Endothelial cell of umbilical vein (primary cell): ENCODE data around the gene DHX35.

Source experiments
- EZH2 ChIP-seq: IDR thresholded peaks from 2 replicates; pipeline ENCODE4 v1.6.1; 2012; ENCODE audit warnings: borderline replicate concordance, low read depth, mild to moderate bottlenecking, moderate library complexity, low read length, inconsistent platforms; ENCODE audit not compliant: severe bottlenecking
- POLR2AphosphoS5 ChIP-seq: IDR thresholded peaks from 2 replicates; pipeline ENCODE4 v1.6.1; 2012; ENCODE audit warnings: low read depth, mild to moderate bottlenecking, control low read depth, low read length, moderate library complexity; ENCODE audit not compliant: insufficient read depth
- TF ChIP-seq, protein P1 (sequence below), 2 donors: IDR thresholded peaks; 1 replicate in 1 of 2; 2 replicates in 1 of 2; pipeline ENCODE4 v1.5.1; 2011; ENCODE audit warnings: low read length in 2 of 2, mild to moderate bottlenecking in 2 of 2, moderate library complexity in 2 of 2, control low read depth in 1 of 2, inconsistent platforms in 1 of 2, low read depth in 1 of 2; ENCODE audit not compliant: insufficient read depth in 1 of 2; ENCODE audit errors: extremely low read depth in 1 of 2
- TF ChIP-seq, protein P2 (sequence below): IDR thresholded peaks from 2 replicates; pipeline ENCODE4 v1.6.1; 2011; ENCODE audit not compliant: insufficient read depth, insufficient read length

DNA sequence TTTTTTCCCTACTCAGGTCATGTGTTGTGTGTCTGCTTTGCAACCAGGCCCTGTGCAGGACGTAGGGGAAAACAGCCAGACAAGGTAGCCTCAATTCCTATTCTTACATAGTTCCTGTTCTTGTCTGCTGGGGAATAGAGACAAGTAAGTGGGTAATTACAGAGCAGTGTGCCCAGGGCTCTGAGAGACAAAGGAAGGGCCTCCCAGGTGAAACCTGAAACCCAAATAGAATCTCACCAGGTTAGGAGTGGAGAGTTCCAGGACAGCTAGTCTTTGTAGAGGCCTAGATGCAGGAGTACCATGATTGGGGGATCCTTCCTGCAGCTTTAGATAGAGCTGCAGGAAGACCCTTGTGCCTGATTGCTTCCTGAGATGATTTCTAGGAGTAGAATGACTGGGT lies 48.4 kb downstream of the DHX35 start:
- TF ChIP-seq, protein P1, sequence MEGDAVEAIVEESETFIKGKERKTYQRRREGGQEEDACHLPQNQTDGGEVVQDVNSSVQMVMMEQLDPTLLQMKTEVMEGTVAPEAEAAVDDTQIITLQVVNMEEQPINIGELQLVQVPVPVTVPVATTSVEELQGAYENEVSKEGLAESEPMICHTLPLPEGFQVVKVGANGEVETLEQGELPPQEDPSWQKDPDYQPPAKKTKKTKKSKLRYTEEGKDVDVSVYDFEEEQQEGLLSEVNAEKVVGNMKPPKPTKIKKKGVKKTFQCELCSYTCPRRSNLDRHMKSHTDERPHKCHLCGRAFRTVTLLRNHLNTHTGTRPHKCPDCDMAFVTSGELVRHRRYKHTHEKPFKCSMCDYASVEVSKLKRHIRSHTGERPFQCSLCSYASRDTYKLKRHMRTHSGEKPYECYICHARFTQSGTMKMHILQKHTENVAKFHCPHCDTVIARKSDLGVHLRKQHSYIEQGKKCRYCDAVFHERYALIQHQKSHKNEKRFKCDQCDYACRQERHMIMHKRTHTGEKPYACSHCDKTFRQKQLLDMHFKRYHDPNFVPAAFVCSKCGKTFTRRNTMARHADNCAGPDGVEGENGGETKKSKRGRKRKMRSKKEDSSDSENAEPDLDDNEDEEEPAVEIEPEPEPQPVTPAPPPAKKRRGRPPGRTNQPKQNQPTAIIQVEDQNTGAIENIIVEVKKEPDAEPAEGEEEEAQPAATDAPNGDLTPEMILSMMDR (IDR thresholded peaks at IDR 0.05; ENCODE audit: extremely low read depth in 1 of 2, insufficient read depth in 1 of 2, low read depth in 1 of 2, low read length in 2 of 2), result no peak
- TF ChIP-seq, protein P2, sequence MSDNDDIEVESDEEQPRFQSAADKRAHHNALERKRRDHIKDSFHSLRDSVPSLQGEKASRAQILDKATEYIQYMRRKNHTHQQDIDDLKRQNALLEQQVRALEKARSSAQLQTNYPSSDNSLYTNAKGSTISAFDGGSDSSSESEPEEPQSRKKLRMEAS, result no peak
- TF ChIP-seq POLR2AphosphoS5 (no peak), EZH2 (no peak)
